ENCODE results near the gene LNPEP.

The LNPEP gene

GRCh38 chr5:96977228-96977627 lies 41.3 kb downstream of the LNPEP start:
- ATAC-seq (ENCODE audit: insufficient read depth, low read depth) (no peak), DNase-seq (no peak)
- Histone ChIP-seq H2AFZ (ENCODE audit: low read depth, low read length) (no peak overlapping the region), H3K36me3 (ENCODE audit: insufficient read depth, low read length) (peaks cover 32% of the 10 kb centered on the region), H3K79me2 (ENCODE audit: insufficient read depth, low read length) (peaks cover 83% of the 10 kb centered on the region), H3K27me3 (ENCODE audit: insufficient read depth, low read length, poor library complexity) (no peaks in the 10 kb centered on the region), H3K9me3 (ENCODE audit: insufficient read depth, low read length, severe bottlenecking) (no peaks in the 10 kb centered on the region), H3K4me3 (ENCODE audit: low read depth in 1 of 2, low read length in 2 of 2) (no peak overlapping the region), H3K4me2 (ENCODE audit: insufficient read depth, low read length) (no peak overlapping the region), H3K4me1 (ENCODE audit: insufficient read depth, low read length) (peaks cover 21% of the 10 kb centered on the region), H3K27ac (ENCODE audit: low read length) (no peak overlapping the region), H4K20me1 (ENCODE audit: insufficient read depth, low read length) (peaks cover 14% of the 10 kb centered on the region; the same call in 1 of the 2 replicates), H3K9ac (ENCODE audit: low read depth, low read length) (no peak overlapping the region)
- TF ChIP-seq EZH2 (IDR thresholded peaks at IDR 0.05; ENCODE audit: borderline replicate concordance, low read depth, low read length, severe bottlenecking): no peak
- TF ChIP-seq CTCF (IDR thresholded peaks at IDR 0.05; ENCODE audit: borderline replicate concordance, extremely low read depth, low read length, poor library complexity, severe bottlenecking): no peak

- TF ChIP-seq EZH2 (IDR thresholded peaks at IDR 0.05; ENCODE audit: borderline replicate concordance, low read depth, low read length, severe bottlenecking): no peak
- no peak for TF ChIP-seq CTCF (IDR thresholded peaks at IDR 0.05; ENCODE audit: borderline replicate concordance, extremely low read depth, low read length, poor library complexity, severe bottlenecking)
- peaks cover 79% of the 10 kb centered on the region for H3K79me2 ChIP-seq (ENCODE audit: insufficient read depth, low read length)
- DNase-seq (no peak), ATAC-seq (ENCODE audit: insufficient read depth, low read depth) (no peak)
- H3K4me2 ChIP-seq (ENCODE audit: insufficient read depth, low read length): no peak overlapping the region
- H4K20me1 ChIP-seq (ENCODE audit: insufficient read depth, low read length): peaks cover 12% of the 10 kb centered on the region; the same call in 1 of the 2 replicates
- no peak overlapping the region for H3K4me3 ChIP-seq (ENCODE audit: low read depth in 1 of 2, low read length in 2 of 2)
- H3K27me3 ChIP-seq (ENCODE audit: insufficient read depth, low read length, poor library complexity): no peaks in the 10 kb centered on the region
- no peaks in the 10 kb centered on the region for H3K9me3 ChIP-seq (ENCODE audit: insufficient read depth, low read length, severe bottlenecking)
- H3K9ac ChIP-seq (ENCODE audit: low read depth, low read length): no peak overlapping the region
- peaks cover 4% of the 10 kb centered on the region for H3K4me1 ChIP-seq (ENCODE audit: insufficient read depth, low read length)
- H3K36me3 ChIP-seq (ENCODE audit: insufficient read depth, low read length): peaks cover 38% of the 10 kb centered on the region
- H3K27ac ChIP-seq (ENCODE audit: low read length): 0 out of 2 replicates have a peak overlapping the region, but pooled peaks have one; percentile 11
- no peak overlapping the region for H2AFZ ChIP-seq (ENCODE audit: low read depth, low read length)
These were observed 43.1 kb downstream of the LNPEP start for GRCh38 chr5:96978812-96979449.

- H3K4me1 ChIP-seq (ENCODE audit: insufficient read depth, low read length): no peaks in the 10 kb centered on the region
- DNase-seq: no peak
- peaks cover 33% of the 10 kb centered on the region for H3K79me2 ChIP-seq (ENCODE audit: insufficient read depth, low read length)
- no peak overlapping the region for H2AFZ ChIP-seq (ENCODE audit: low read depth, low read length)
- peaks cover 73% of the 10 kb centered on the region for H3K36me3 ChIP-seq (ENCODE audit: insufficient read depth, low read length)
- no peak overlapping the region for H3K27ac ChIP-seq (ENCODE audit: low read length)
- TF ChIP-seq EZH2 (IDR thresholded peaks at IDR 0.05; ENCODE audit: borderline replicate concordance, low read depth, low read length, severe bottlenecking) (no peak), CTCF (IDR thresholded peaks at IDR 0.05; ENCODE audit: borderline replicate concordance, extremely low read depth, low read length, poor library complexity, severe bottlenecking) (no peak)
- H4K20me1 ChIP-seq (ENCODE audit: insufficient read depth, low read length): no peaks in the 10 kb centered on the region
- no peaks in the 10 kb centered on the region for H3K27me3 ChIP-seq (ENCODE audit: insufficient read depth, low read length, poor library complexity)
- no peak overlapping the region for H3K4me3 ChIP-seq (ENCODE audit: low read depth in 1 of 2, low read length in 2 of 2)
- ATAC-seq (ENCODE audit: insufficient read depth, low read depth): no peak
- H3K4me2 ChIP-seq (ENCODE audit: insufficient read depth, low read length): no peak overlapping the region
- no peak overlapping the region for H3K9ac ChIP-seq (ENCODE audit: low read depth, low read length)
- H3K9me3 ChIP-seq (ENCODE audit: insufficient read depth, low read length, severe bottlenecking): no peaks in the 10 kb centered on the region
These were observed 48.8 kb downstream of the LNPEP start for GRCh38 chr5:96984506-96985192.
